RWPE2 (cell line): ENCODE results near the gene PKMYT1.

Experiments used
- ATAC-seq: fragments of 200-7000 bp; cut with Tn5 transposase; 3 replicates; pipeline ENCODE4 v1.9.1; 2021; ENCODE audit warnings: low read depth
- DNase-seq: peaks from one replicate; pipeline ENCODE4 v3.0.0-alpha.2; 2020; ENCODE audit warnings: low spot score
- H3K27ac ChIP-seq: fragments of 450-650 bp; 2 replicates; pipeline ENCODE4 v1.5.1; 2017; ENCODE audit warnings: mild to moderate bottlenecking; ENCODE audit not compliant: poor library complexity, severe bottlenecking
- H3K27me3 ChIP-seq: fragments of 250-450 bp; sonication (Bioruptor Pico); 2 replicates; pipeline ENCODE4 v1.5.1; 2021; ENCODE audit warnings: mild to moderate bottlenecking, moderate library complexity; ENCODE audit not compliant: insufficient read depth, poor library complexity, severe bottlenecking
- H3K36me3 ChIP-seq: fragments of 250-450 bp; sonication (Bioruptor Pico); 2 replicates; pipeline ENCODE4 v1.5.1; 2020; ENCODE audit warnings: low read depth, mild to moderate bottlenecking, moderate library complexity
- H3K4me1 ChIP-seq: fragments of 250-450 bp; sonication (Bioruptor Pico); 2 replicates; pipeline ENCODE4 v1.5.1; 2021; ENCODE audit warnings: mild to moderate bottlenecking, moderate library complexity; ENCODE audit not compliant: insufficient read depth, poor library complexity, severe bottlenecking
- H3K4me3 ChIP-seq: fragments of 250-450 bp; sonication (Bioruptor Pico); 2 replicates; pipeline ENCODE4 v1.5.1; 2021; ENCODE audit warnings: mild to moderate bottlenecking, moderate library complexity; ENCODE audit not compliant: severe bottlenecking
- H3K9me3 ChIP-seq: fragments of 250-450 bp; sonication (Bioruptor Pico); 2 replicates; pipeline ENCODE4 v1.5.1; 2021; ENCODE audit warnings: mild to moderate bottlenecking, moderate library complexity; ENCODE audit not compliant: severe bottlenecking
- CTCF ChIP-seq: fragments of 450-650 bp; IDR thresholded peaks from one replicate; pipeline ENCODE4 v1.5.1; 2017; ENCODE audit warnings: mild to moderate bottlenecking, moderate library complexity; ENCODE audit not compliant: poor library complexity, severe bottlenecking

PKMYT1 gene

GRCh38 chr16:2942045-2942444 is 38.2 kb downstream of the PKMYT1 start:
- DNase-seq = no peak
- ATAC-seq = no peak

GRCh38 chr16:2939968-2940367 is 40.3 kb downstream of the PKMYT1 start:
- no peak overlapping the region for H3K27ac ChIP-seq
- no peaks in the 10 kb centered on the region for H3K27me3 ChIP-seq
- no peak for TF ChIP-seq CTCF
- H3K4me3 ChIP-seq = no peak overlapping the region
- H3K36me3 ChIP-seq = peaks cover 39% of the 10 kb centered on the region
- no peaks in the 10 kb centered on the region for H3K9me3 ChIP-seq
- no peak for DNase-seq
- H3K4me1 ChIP-seq = no peaks in the 10 kb centered on the region
- ATAC-seq = no peak

More at GRCh38 chr16:2942045-2942444, 38.2 kb downstream of the PKMYT1 start:
- peaks cover 38% of the 10 kb centered on the region for H3K36me3 ChIP-seq
- TF ChIP-seq CTCF = no peak
- H3K27ac ChIP-seq = no peak overlapping the region
- no peaks in the 10 kb centered on the region for H3K27me3 ChIP-seq
- no peak overlapping the region for H3K4me3 ChIP-seq
- no peaks in the 10 kb centered on the region for H3K9me3 ChIP-seq
- no peaks in the 10 kb centered on the region for H3K4me1 ChIP-seq

GRCh38 chr16:2938206-2938605 is 42.0 kb downstream of the PKMYT1 start:
- H3K4me1 ChIP-seq = no peaks in the 10 kb centered on the region
- no peak overlapping the region for H3K27ac ChIP-seq
- H3K4me3 ChIP-seq = no peak overlapping the region
- no peak for DNase-seq
- TF ChIP-seq CTCF = no peak
- no peaks in the 10 kb centered on the region for H3K27me3 ChIP-seq
- H3K36me3 ChIP-seq = peaks cover 45% of the 10 kb centered on the region
- ATAC-seq = no peak
- no peaks in the 10 kb centered on the region for H3K9me3 ChIP-seq

- H3K27me3 ChIP-seq = no peaks in the 10 kb centered on the region
- H3K4me3 ChIP-seq = no peak overlapping the region
- H3K27ac ChIP-seq = no peak overlapping the region
- no peak for TF ChIP-seq CTCF
- DNase-seq (no peak), ATAC-seq (no peak)
- H3K4me1 ChIP-seq = no peaks in the 10 kb centered on the region
- peaks cover 43% of the 10 kb centered on the region for H3K36me3 ChIP-seq
- no peaks in the 10 kb centered on the region for H3K9me3 ChIP-seq
Observed at GRCh38 chr16:2937170-2937569, 43.1 kb downstream of the PKMYT1 start.

- Histone ChIP-seq H3K36me3 (peaks cover 44% of the 10 kb centered on the region), H3K4me3 (no peak overlapping the region), H3K9me3 (no peaks in the 10 kb centered on the region), H3K4me1 (no peaks in the 10 kb centered on the region), H3K27me3 (no peaks in the 10 kb centered on the region), H3K27ac (no peak overlapping the region)
- no peak for DNase-seq
- ATAC-seq = no peak
- no peak for TF ChIP-seq CTCF
Observed at GRCh38 chr16:2936436-2937011, 43.7 kb downstream of the PKMYT1 start.
